B cell (primary cell): ENCODE measurements around the gene TRHDE.

Experiments used
- CTCF ChIP-seq: fragments of 200-600 bp; IDR thresholded peaks from one replicate; pipeline ENCODE4 v1.8.0; 2022; ENCODE audit warnings: antibody characterized with exemption, mild to moderate bottlenecking
- EZH2 ChIP-seq: IDR thresholded peaks from 2 replicates; pipeline ENCODE4 v1.6.1; 2012; ENCODE audit warnings: borderline replicate concordance, low read depth, mild to moderate bottlenecking, moderate library complexity, low read length; ENCODE audit not compliant: insufficient read depth, poor library complexity, severe bottlenecking

GRCh38 chr12:72297666-72298065 lies 25.5 kb downstream of the TRHDE start:
- TF ChIP-seq CTCF = no peak
- TF ChIP-seq EZH2 = no peak
